ENCODE measurements around the gene MEI4.

DNA sequence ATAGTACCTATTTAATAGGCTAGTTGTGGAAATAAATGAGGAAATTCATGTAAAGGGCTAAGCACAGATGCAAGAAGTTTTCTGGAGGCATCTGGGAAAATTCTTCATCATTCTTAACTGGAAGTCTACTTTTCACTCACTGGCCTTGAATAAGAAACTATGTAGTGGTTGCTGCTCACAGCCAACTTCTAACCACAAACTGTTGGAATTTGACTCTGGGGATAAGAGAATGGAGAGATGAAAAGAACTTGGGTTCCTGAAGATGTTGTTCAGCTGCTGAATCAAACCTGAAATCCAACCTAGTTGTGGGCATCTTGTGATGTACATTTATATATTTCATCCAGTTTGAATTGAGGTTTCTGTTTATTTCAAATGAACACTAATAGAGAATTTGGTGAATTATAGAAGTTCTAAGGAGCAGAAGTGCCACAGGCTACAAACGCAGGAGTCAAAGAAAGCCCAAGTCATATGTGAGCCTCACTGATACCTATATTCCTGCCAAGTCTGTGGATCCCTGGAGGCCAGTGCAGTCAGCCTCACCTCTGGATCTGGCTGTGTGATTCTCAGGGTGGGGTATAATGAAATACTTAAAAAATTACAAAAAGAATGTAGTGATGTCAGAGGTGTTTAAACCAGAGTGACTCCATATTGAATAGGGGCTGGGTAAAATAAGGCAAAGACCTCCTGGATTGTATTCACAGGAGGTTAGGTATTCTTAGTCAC is 18.7 kb upstream of the MEI4 start:
- no peak for TF ChIP-seq CTCF (IDR thresholded peaks at IDR 0.05 in 4 of 5, conservative IDR thresholded peaks at IDR 0.05 in 1 of 5)
- TF ChIP-seq POLR2A (IDR thresholded peaks at IDR 0.05): no peak
